Breast epithelium (tissue), 3 donors: ENCODE data around the gene PLPPR3.

Experiments
- POLR2A ChIP-seq: fragments of 450-650 bp; IDR thresholded peaks from one replicate; pipeline ENCODE4 v1.6.1; 2016; ENCODE audit warnings: antibody characterized with exemption, mild to moderate bottlenecking, moderate library complexity
- TF ChIP-seq, protein P1 (sequence below), 3 donors: fragments of 450-650 bp; IDR thresholded peaks; one replicate each; pipeline ENCODE4 v1.5.1; 2016 to 2017; ENCODE audit warnings: antibody characterized with exemption in 3 of 3, mild to moderate bottlenecking in 3 of 3, moderate library complexity in 3 of 3

DNA sequence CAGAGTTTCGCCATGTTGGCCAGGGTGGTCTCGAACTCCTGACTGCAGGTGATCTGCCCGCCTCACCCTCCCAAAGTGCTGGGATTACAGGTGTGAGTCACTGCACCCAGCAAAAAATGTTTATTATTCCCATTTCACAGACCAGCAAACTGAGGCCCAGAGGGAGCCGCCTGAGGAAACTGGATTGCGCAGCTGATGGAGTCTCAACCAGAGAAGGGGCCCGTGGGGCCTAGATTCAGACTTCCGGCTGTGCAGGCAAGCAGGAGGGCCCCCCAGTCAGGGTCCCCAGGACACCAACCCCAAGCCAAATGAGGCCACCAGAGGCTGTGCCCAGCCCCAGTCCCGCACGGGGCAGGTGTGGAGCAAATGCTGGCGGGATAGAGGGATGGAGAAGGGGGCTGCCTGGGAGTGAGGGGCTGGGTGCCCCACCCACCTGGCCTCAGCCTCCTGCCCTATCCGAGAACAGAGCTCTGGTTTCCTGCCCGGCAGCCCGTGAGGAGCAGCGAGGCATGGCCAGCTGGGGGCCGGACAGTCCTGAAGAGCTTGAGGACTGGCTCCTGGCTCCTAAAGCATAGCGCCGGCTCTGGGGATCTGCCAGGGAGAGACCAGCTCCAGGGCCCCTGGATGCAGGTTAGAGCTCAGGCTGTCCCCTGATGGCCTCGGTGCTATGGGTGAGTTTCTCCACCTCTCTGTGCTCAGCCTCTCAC lies 48.9 kb downstream of the PLPPR3 start:
- TF ChIP-seq, protein P1, sequence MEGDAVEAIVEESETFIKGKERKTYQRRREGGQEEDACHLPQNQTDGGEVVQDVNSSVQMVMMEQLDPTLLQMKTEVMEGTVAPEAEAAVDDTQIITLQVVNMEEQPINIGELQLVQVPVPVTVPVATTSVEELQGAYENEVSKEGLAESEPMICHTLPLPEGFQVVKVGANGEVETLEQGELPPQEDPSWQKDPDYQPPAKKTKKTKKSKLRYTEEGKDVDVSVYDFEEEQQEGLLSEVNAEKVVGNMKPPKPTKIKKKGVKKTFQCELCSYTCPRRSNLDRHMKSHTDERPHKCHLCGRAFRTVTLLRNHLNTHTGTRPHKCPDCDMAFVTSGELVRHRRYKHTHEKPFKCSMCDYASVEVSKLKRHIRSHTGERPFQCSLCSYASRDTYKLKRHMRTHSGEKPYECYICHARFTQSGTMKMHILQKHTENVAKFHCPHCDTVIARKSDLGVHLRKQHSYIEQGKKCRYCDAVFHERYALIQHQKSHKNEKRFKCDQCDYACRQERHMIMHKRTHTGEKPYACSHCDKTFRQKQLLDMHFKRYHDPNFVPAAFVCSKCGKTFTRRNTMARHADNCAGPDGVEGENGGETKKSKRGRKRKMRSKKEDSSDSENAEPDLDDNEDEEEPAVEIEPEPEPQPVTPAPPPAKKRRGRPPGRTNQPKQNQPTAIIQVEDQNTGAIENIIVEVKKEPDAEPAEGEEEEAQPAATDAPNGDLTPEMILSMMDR (IDR thresholded peaks at IDR 0.05): no peak
- no peak for TF ChIP-seq POLR2A
